Smooth muscle cell (in vitro differentiated cells): ENCODE results near the gene NCKAP1. TPM values are rescaled to one million over a fixed set of nuclear protein-coding genes. Genes with fewer than 3 reads are reported as not detected.

ENCODE experiments used
- DNase-seq: peaks from one replicate; lab custom pipeline; 2025; ENCODE audit not compliant: unreplicated experiment; lab: John Stamatoyannopoulos, UW
- H2AFZ ChIP-seq: fragments of 200-600 bp; sonication (generic); 2 replicates; pipeline ENCODE4 v1.6.0; 2016; ENCODE audit warnings: antibody characterized with exemption, low read depth, mild to moderate bottlenecking
- H3F3A ChIP-seq: fragments of 200-600 bp; sonication (generic); 2 replicates; pipeline ENCODE4 v1.6.0; 2017; ENCODE audit warnings: antibody characterized with exemption, low read depth
- H3K27ac ChIP-seq: fragments of 200-600 bp; sonication (generic); 2 replicates; pipeline ENCODE4 v1.5.1; 2016; ENCODE audit warnings: low read depth, mild to moderate bottlenecking
- H3K27me3 ChIP-seq: fragments of 200-600 bp; sonication (generic); 2 replicates; pipeline ENCODE4 v1.6.1; 2016; ENCODE audit warnings: low read depth, mild to moderate bottlenecking
- H3K36me3 ChIP-seq: fragments of 200-600 bp; sonication (generic); 2 replicates; pipeline ENCODE4 v1.5.1; 2016; ENCODE audit warnings: low read depth
- H3K4me1 ChIP-seq: fragments of 200-600 bp; sonication (generic); 2 replicates; pipeline ENCODE4 v1.5.1; 2016; ENCODE audit warnings: low read depth
- H3K4me2 ChIP-seq: fragments of 200-600 bp; sonication (generic); 2 replicates; pipeline ENCODE4 v1.6.0; 2016; ENCODE audit warnings: mild to moderate bottlenecking
- H3K4me3 ChIP-seq: fragments of 200-600 bp; sonication (generic); 2 replicates; pipeline ENCODE4 v1.5.1; 2016; ENCODE audit warnings: mild to moderate bottlenecking
- H3K79me2 ChIP-seq: fragments of 200-600 bp; sonication (generic); 2 replicates; pipeline ENCODE4 v1.6.0; 2016; ENCODE audit warnings: low read depth, mild to moderate bottlenecking
- H3K9ac ChIP-seq: fragments of 200-600 bp; sonication (generic); 2 replicates; pipeline ENCODE4 v1.6.0; 2016; ENCODE audit warnings: low read depth
- H3K9me3 ChIP-seq: fragments of 200-600 bp; sonication (generic); replicated peaks from 2 replicates; pipeline ENCODE4 v1.5.1; 2016; ENCODE audit warnings: low read depth
- H4K20me1 ChIP-seq: fragments of 200-600 bp; sonication (generic); 2 replicates; pipeline ENCODE4 v1.6.0; 2016; ENCODE audit warnings: low read depth
- CTCF ChIP-seq: fragments of 200-600 bp; sonication (generic); IDR thresholded peaks from 2 replicates; pipeline ENCODE4 v1.5.1; 2017; ENCODE audit warnings: borderline replicate concordance, mild to moderate bottlenecking, antibody characterized with exemption; ENCODE audit not compliant: insufficient read depth, poor library complexity, severe bottlenecking
- WGBS: methylation state at CpG from one replicate; pipeline ENCODE4 v1.1.7; 2016; ENCODE audit warnings: low lambda C conversion rate; 5-methylcytosine and 5-hydroxymethylcytosine counted together
- polyA plus RNA-seq: library from polyadenylated mRNA; unstranded; fragments of >200 nt; fragmentation: Nextera tagmentation; extraction: Ambion mirVana; gene quantifications from 2 replicates; pipeline ENCODE4 v1.2.1, GENCODE V29; 2016
- small RNA-seq: library from RNA; depleted of rRNA; stranded (forward); fragments of <200 nt; gene quantifications from one replicate; pipeline ENCODE3, GENCODE V24; 2014
- total RNA-seq: library from RNA; depleted of rRNA; stranded (reverse); fragments of >200 nt; gene quantifications from 2 replicates; pipeline ENCODE4 v1.2.3, GENCODE V29; 2014

Gene NCKAP1
- total and polyA plus RNA-seq, 2 experiments from 2014 or later = 54.2 to 209 TPM

- no peak for DNase-seq
These were observed 174.6 kb downstream of the NCKAP1 start for GRCh38 chr2:182863642-182864041.

GRCh38 chr2:182862091-182862490 lies 176.2 kb downstream of the NCKAP1 start:
- 77% methylated on average over 5 of the region's 5 CpGs for WGBS
- H4K20me1 ChIP-seq = no peaks in the 10 kb centered on the region
- DNase-seq = no peak
- peaks cover 4% of the 10 kb centered on the region for H3F3A ChIP-seq
- H3K9ac ChIP-seq = no peak overlapping the region
- no peak for TF ChIP-seq CTCF
- H3K4me1 ChIP-seq = peaks cover 23% of the 10 kb centered on the region
- no peak overlapping the region for H3K4me3 ChIP-seq
- no peaks in the 10 kb centered on the region for H3K9me3 ChIP-seq
- H3K27ac ChIP-seq = no peak overlapping the region
- no peaks in the 10 kb centered on the region for H3K36me3 ChIP-seq
- H3K27me3 ChIP-seq = peaks cover 6% of the 10 kb centered on the region
- H2AFZ ChIP-seq = no peak overlapping the region
- no peak overlapping the region for H3K4me2 ChIP-seq
- H3K79me2 ChIP-seq = no peaks in the 10 kb centered on the region

More at GRCh38 chr2:182863642-182864041, 174.6 kb downstream of the NCKAP1 start:
- no peak overlapping the region for H3K27ac ChIP-seq
- no peak overlapping the region for H2AFZ ChIP-seq
- peaks cover 32% of the 10 kb centered on the region for H3K4me1 ChIP-seq
- H3K4me2 ChIP-seq = no peak overlapping the region
- no peak overlapping the region for H3K9ac ChIP-seq
- H3K79me2 ChIP-seq = no peaks in the 10 kb centered on the region
- peaks cover 8% of the 10 kb centered on the region for H3F3A ChIP-seq
- H3K4me3 ChIP-seq = no peak overlapping the region
- H4K20me1 ChIP-seq = no peaks in the 10 kb centered on the region
- no peaks in the 10 kb centered on the region for H3K36me3 ChIP-seq
- no peaks in the 10 kb centered on the region for H3K9me3 ChIP-seq
- no peak for TF ChIP-seq CTCF
- H3K27me3 ChIP-seq = peaks cover 6% of the 10 kb centered on the region

- Histone ChIP-seq H3K4me2 (no peak overlapping the region), H3K4me3 (no peak overlapping the region), H3K79me2 (no peaks in the 10 kb centered on the region), H3K4me1 (peaks cover 23% of the 10 kb centered on the region), H3K9me3 (no peaks in the 10 kb centered on the region), H2AFZ (no peak overlapping the region), H3F3A (peaks cover 4% of the 10 kb centered on the region), H3K27me3 (peaks cover 6% of the 10 kb centered on the region), H3K36me3 (no peaks in the 10 kb centered on the region), H4K20me1 (no peaks in the 10 kb centered on the region), H3K9ac (no peak overlapping the region), H3K27ac (no peak overlapping the region)
- DNase-seq = no peak
- 92% methylated on average over 2 of the region's 2 CpGs for WGBS
- no peak for TF ChIP-seq CTCF
These were observed 177.4 kb downstream of the NCKAP1 start for GRCh38 chr2:182860858-182861257.

Small RNA genes within 50 kb of the gene (small RNA-seq; reads per million reads assigned to genes)
- gene RF00019 (not detected), gene RF00599 (not detected), gene RNU6-1122P (not detected)

Other genes with a start within 250 kb of the NCKAP1 start
- gene FRZB, start 171.8 kb downstream of the NCKAP1 start, total RNA-seq = 11.2 and 12.4 TPM in 2 replicates
- gene FRZB, start 171.8 kb downstream of the NCKAP1 start, polyA plus RNA-seq = 30.6 and 33.5 TPM in 2 replicates
- 1.2 and 1.3 TPM in 2 replicates for gene DUSP19, start 40.3 kb upstream of the NCKAP1 start, total RNA-seq
- 0.47 and 0.70 TPM in 2 replicates for gene DUSP19, start 40.3 kb upstream of the NCKAP1 start, polyA plus RNA-seq
- gene NUP35, start 86.0 kb upstream of the NCKAP1 start, total RNA-seq = 14.1 and 17.0 TPM in 2 replicates
- gene NUP35, start 86.0 kb upstream of the NCKAP1 start, polyA plus RNA-seq = 3.5 and 6.6 TPM in 2 replicates